Measurements from ENCODE around the gene PCCA. TPM values are rescaled to one million over a fixed set of nuclear protein-coding genes. Genes with fewer than 3 reads are reported as not detected.

The PCCA gene
- polyA plus RNA-seq, 2 of the 4 experiments (the other 2 are of a cell fraction) = 13.2 to 13.7 TPM

DNA sequence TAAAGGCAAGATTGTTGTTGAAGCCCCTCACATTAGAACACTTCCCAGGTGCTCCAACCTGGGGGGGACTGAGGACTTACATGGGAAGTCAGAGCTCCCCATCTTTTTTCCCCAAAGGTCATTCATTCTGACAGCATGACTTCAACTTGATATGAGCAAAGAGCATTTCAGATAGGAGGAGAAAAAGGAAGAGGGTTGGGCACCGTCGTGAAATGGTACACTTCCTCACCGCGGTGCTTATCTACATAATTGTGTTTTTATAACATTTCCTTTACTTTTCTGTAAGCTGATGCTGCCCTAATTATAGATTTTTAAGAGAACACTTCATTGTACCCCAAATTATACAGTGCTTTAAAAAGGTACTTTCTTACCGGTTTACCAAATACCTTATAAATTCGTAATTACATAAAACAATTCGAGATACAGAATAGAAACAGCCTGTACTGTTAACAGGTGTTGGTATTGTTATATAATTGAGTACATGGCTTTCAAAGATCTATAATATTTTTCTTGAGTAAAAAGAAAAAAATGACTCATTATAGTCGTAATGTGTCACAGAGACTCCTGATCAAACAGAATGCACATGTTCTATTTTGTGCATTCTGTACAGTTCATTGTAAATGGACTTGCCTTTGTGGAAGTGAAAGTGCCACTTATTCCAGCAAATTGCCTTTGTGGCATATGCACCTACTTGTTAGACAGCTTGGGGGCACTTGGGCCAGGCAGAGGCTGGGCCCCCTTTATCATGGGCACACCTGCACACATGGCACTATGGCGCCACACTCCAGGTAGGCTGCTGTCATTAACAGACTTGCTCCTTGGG, 417.9 kb downstream of the PCCA start:
- H3K4me2 ChIP-seq = no peak overlapping the region
- H3K27ac ChIP-seq = no peak overlapping the region
- ChIA-PET CTCF (interaction anchor here (0.9 kb wide), 2 partner anchors 8 to 525 kb away, joined by 3 read pairs; partner anchors contain the start of gene ZIC2), POLR2A (no interaction called here)
- ATAC-seq = no peak
- H3K4me3 ChIP-seq = no peak overlapping the region
- FAIRE-seq = no peak
- H3K4me1 ChIP-seq = no peaks in the 10 kb centered on the region
- WGBS (ENCODE audit: missing lambda C conversion rate) = 94% methylated on average over 9 of the region's 9 CpGs
- TF ChIP-seq ZC3H11A (IDR thresholded peaks at IDR 0.05) (no peak), NPAS2 (CRISPR knock-in tag; IDR thresholded peaks at IDR 0.05; ENCODE audit: borderline replicate concordance) (no peak), CTCF (IDR thresholded peaks at IDR 0.05) (no peak), ZSCAN20 (CRISPR knock-in tag; IDR thresholded peaks at IDR 0.05) (no peak), KDM1A (IDR thresholded peaks at IDR 0.05; ENCODE audit: low read depth) (no peak), ATOH8 (CRISPR knock-in tag; IDR thresholded peaks at IDR 0.05; ENCODE audit: low read depth) (no peak)
- TF ChIP-seq, protein P1, sequence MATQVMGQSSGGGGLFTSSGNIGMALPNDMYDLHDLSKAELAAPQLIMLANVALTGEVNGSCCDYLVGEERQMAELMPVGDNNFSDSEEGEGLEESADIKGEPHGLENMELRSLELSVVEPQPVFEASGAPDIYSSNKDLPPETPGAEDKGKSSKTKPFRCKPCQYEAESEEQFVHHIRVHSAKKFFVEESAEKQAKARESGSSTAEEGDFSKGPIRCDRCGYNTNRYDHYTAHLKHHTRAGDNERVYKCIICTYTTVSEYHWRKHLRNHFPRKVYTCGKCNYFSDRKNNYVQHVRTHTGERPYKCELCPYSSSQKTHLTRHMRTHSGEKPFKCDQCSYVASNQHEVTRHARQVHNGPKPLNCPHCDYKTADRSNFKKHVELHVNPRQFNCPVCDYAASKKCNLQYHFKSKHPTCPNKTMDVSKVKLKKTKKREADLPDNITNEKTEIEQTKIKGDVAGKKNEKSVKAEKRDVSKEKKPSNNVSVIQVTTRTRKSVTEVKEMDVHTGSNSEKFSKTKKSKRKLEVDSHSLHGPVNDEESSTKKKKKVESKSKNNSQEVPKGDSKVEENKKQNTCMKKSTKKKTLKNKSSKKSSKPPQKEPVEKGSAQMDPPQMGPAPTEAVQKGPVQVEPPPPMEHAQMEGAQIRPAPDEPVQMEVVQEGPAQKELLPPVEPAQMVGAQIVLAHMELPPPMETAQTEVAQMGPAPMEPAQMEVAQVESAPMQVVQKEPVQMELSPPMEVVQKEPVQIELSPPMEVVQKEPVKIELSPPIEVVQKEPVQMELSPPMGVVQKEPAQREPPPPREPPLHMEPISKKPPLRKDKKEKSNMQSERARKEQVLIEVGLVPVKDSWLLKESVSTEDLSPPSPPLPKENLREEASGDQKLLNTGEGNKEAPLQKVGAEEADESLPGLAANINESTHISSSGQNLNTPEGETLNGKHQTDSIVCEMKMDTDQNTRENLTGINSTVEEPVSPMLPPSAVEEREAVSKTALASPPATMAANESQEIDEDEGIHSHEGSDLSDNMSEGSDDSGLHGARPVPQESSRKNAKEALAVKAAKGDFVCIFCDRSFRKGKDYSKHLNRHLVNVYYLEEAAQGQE (IDR thresholded peaks at IDR 0.05) = no peak
- no peak for DNase-seq (ENCODE audit: low read depth in 1 of 2, low spot score in 1 of 2)
- no peaks in the 10 kb centered on the region for H3K9me3 ChIP-seq

DNA sequence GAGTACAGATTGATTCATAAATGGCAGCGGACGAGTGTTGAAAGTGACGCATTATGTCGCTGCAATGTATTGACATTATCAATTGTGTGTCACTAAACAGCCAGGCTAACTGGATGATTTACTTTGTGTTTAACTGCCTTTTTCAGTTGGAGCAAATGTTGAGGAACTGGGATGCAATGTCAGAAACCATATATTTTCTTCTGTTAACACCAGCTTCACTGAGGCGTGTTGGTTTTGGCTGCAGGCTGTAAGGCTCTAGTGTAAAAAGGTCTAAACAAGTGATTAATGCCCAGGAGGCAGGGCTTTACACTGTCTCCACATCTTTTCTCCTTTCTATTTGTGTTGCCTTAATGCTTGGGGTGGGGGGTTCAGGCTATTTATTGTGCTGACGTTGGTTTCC, 419.6 kb downstream of the PCCA start:
- WGBS (ENCODE audit: missing lambda C conversion rate) = 82% methylated on average over 6 of the region's 6 CpGs
- TF ChIP-seq BCL3 (IDR thresholded peaks at IDR 0.05) = no peak
- TF ChIP-seq POLR2AphosphoS2 (conservative IDR thresholded peaks at IDR 0.05; ENCODE audit: low read length) = no peak
- no peak for TF ChIP-seq RFX5 (IDR thresholded peaks at IDR 0.05)
- TF ChIP-seq JUNB (IDR thresholded peaks at IDR 0.05) = no peak
- no peak for TF ChIP-seq FOXS1 (CRISPR knock-in tag; IDR thresholded peaks at IDR 0.05)
- H3K4me3 ChIP-seq = no peak overlapping the region
- POLR2A ChIA-PET = no interaction called here
- ATAC-seq = no peak
- CTCF ChIA-PET = no interaction called here
- no peak overlapping the region for H3K4me2 ChIP-seq
- DNase-seq (ENCODE audit: low read depth in 1 of 2, low spot score in 1 of 2) = no peak
- peaks cover 4% of the 10 kb centered on the region for H3K4me1 ChIP-seq
- no peaks in the 10 kb centered on the region for H3K9me3 ChIP-seq
- FAIRE-seq = no peak
- H3K27ac ChIP-seq = no peak overlapping the region

DNA sequence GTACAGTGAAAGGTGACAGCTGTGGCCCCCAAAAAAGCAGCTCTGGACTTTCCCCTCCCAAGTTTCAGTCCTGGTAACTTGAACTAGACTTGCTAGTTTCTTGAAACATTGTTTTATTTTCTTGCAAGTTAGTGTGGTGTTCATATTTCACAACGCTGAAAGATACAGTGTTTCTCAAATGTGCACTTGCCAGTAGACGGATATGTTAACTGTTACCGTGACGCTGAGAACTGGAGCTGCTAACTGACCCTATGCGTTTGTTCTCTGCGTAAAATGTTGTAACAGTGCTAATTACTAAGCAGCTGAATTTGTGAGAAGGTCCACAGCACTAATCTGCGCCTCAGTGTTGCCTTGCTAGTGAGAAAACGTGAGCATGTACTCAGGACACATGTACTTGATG, 420.1 kb downstream of the PCCA start:
- H3K4me3 ChIP-seq = no peak overlapping the region
- no peaks in the 10 kb centered on the region for H3K9me3 ChIP-seq
- 95% methylated on average over 8 of the region's 8 CpGs for WGBS (ENCODE audit: missing lambda C conversion rate)
- FAIRE-seq (no peak), ATAC-seq (no peak), DNase-seq (ENCODE audit: low read depth in 1 of 2, low spot score in 1 of 2) (no peak)
- ChIA-PET CTCF (interaction anchor here (1.2 to 1.6 kb wide), 2 partner anchors 9 to 593 kb away, joined by 3 to 5 read pairs; no protein-coding TSS in a partner anchor), POLR2A (no interaction called here)
- H3K4me1 ChIP-seq = peaks cover 10% of the 10 kb centered on the region
- H3K27ac ChIP-seq = no peak overlapping the region
- no peak overlapping the region for H3K4me2 ChIP-seq
- TF ChIP-seq CHD2 (IDR thresholded peaks at IDR 0.05; ENCODE audit: low read length, partially characterized antibody) (no peak), SREBF2 (IDR thresholded peaks at IDR 0.05) (no peak), CBX2 (IDR thresholded peaks at IDR 0.05; ENCODE audit: borderline replicate concordance, low read depth) (no peak), RCOR1 (IDR thresholded peaks at IDR 0.05; ENCODE audit: low read depth, low read length) (no peak), TP53 (CRISPR knock-in tag; IDR thresholded peaks at IDR 0.05) (no peak), NFE2L2 (conservative IDR thresholded peaks at IDR 0.05; ENCODE audit: low read length) (no peak), NPAS2 (CRISPR knock-in tag; IDR thresholded peaks at IDR 0.05; ENCODE audit: borderline replicate concordance) (no peak), JUNB (IDR thresholded peaks at IDR 0.05) (no peak), EP300 (IDR thresholded peaks at IDR 0.05) (no peak), ZSCAN20 (CRISPR knock-in tag; IDR thresholded peaks at IDR 0.05) (no peak)
- TF ChIP-seq, protein P2, sequence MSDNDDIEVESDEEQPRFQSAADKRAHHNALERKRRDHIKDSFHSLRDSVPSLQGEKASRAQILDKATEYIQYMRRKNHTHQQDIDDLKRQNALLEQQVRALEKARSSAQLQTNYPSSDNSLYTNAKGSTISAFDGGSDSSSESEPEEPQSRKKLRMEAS (IDR thresholded peaks at IDR 0.05) = no peak
- TF ChIP-seq, protein P1 (IDR thresholded peaks at IDR 0.05) = no peak

All from A549 (cell line).